Prostate gland (tissue), 2 donors: ENCODE results near the gene DLEU7.

Source experiments
- CTCF ChIP-seq, 4 experiments: fragments of 200-600 bp in 2 of 4; fragments of 450-650 bp in 2 of 4; sonication (generic) in 2 of 4; IDR thresholded peaks; 1 replicate in 3 of 4; 2 replicates in 1 of 4; pipeline ENCODE4 v1.5.1; 2016 to 2019; ENCODE audit warnings: antibody characterized with exemption in 4 of 4, mild to moderate bottlenecking in 2 of 4, moderate library complexity in 2 of 4
- POLR2A ChIP-seq: fragments of 450-650 bp; IDR thresholded peaks from one replicate; pipeline ENCODE4 v1.6.1; 2016; ENCODE audit warnings: antibody characterized with exemption, mild to moderate bottlenecking
- POLR2AphosphoS5 ChIP-seq: sonication (generic); formaldehyde crosslinking; IDR thresholded peaks from one replicate; pipeline ENCODE4 v1.6.1; 2017; ENCODE audit warnings: antibody characterized with exemption

GRCh38 chr13:50873991-50874390 is 30.5 kb upstream of the DLEU7 start:
- TF ChIP-seq CTCF (IDR thresholded peaks at IDR 0.05): no peak
- TF ChIP-seq POLR2A: no peak
- TF ChIP-seq POLR2AphosphoS5: no peak
